Activated naive CD4-positive, alpha-beta T cell treated with Interleukin-2 at 50 U/mL for 16 hours (primary cell): Measurements from ENCODE around the gene RGS17.
"Not testable (repeated sequence)": the region's sequence is repeated elsewhere in the genome, so short reads cannot be mapped to it uniquely, and the experiment has no call there.

Experiments
- DNase-seq: peaks from one replicate; pipeline ENCODE4 v3.0.0-alpha.2; 2020

The RGS17 gene

GRCh38 chr6:153131037-153131981 is at the start of gene RGS17:
Gene RGS17, minus strand, starts transcription at chr6:153131282. Its CDS starts 87,264 bp downstream, at chr6:153044018.
- no peak for DNase-seq

- no peak for DNase-seq
Observed at GRCh38 chr6:153172815-153173214, 41.7 kb upstream of the RGS17 start.

- no peak for DNase-seq
Observed at GRCh38 chr6:153170511-153170910, 39.4 kb upstream of the RGS17 start.

- DNase-seq = no peak
Observed at GRCh38 chr6:153167907-153168306, 36.8 kb upstream of the RGS17 start.

- no peak for DNase-seq
Observed at GRCh38 chr6:153167061-153167891, 36.2 kb upstream of the RGS17 start.

GRCh38 chr6:153162646-153163045 is 31.6 kb upstream of the RGS17 start:
- DNase-seq = no peak

GRCh38 chr6:153162172-153162571 is 31.1 kb upstream of the RGS17 start:
- DNase-seq = no peak

- DNase-seq = no peak
Observed at GRCh38 chr6:153160221-153160620, 29.1 kb upstream of the RGS17 start.

- DNase-seq = no peak
Observed at GRCh38 chr6:153150752-153151440, 19.8 kb upstream of the RGS17 start.

- no peak for DNase-seq
Observed at GRCh38 chr6:153150371-153150751, 19.3 kb upstream of the RGS17 start.

- no peak for DNase-seq
Observed at GRCh38 chr6:153149891-153150290, 18.8 kb upstream of the RGS17 start.

GRCh38 chr6:153146413-153146812 is 15.3 kb upstream of the RGS17 start:
- no peak for DNase-seq

- no peak for DNase-seq
Observed at GRCh38 chr6:153145591-153145990, 14.5 kb upstream of the RGS17 start.

GRCh38 chr6:153143200-153143599 is 12.1 kb upstream of the RGS17 start:
- no peak for DNase-seq

GRCh38 chr6:153140299-153140698 is 9.2 kb upstream of the RGS17 start:
- DNase-seq = no peak

- no peak for DNase-seq
Observed at GRCh38 chr6:153138930-153139329, 7.8 kb upstream of the RGS17 start.

- no peak for DNase-seq
Observed at GRCh38 chr6:153135681-153136080, 4.6 kb upstream of the RGS17 start.

GRCh38 chr6:153133667-153134066 is 2.6 kb upstream of the RGS17 start:
- DNase-seq = not testable (repeated sequence)

GRCh38 chr6:153130515-153131036 is 506 bp downstream of the RGS17 start:
- DNase-seq = no peak

GRCh38 chr6:153129873-153130514 is 1.1 kb downstream of the RGS17 start:
- no peak for DNase-seq

- DNase-seq = no peak
Observed at GRCh38 chr6:153126218-153126617, 4.9 kb downstream of the RGS17 start.

- DNase-seq = no peak
Observed at GRCh38 chr6:153125032-153125431, 6.0 kb downstream of the RGS17 start.
